Cardiac muscle cell (in vitro differentiated cells and primary cell): ENCODE data around the gene GIGYF2. TPM values are rescaled to one million over a fixed set of nuclear protein-coding genes. Genes with fewer than 3 reads are reported as not detected.

Experiments
- DNase-seq, 2 donors: peaks; one replicate each; pipeline versions ENCODE4 v3.0.0 to v3.0.0-alpha.2; 2010 to 2017; ENCODE audit warnings: low read depth in 1 of 2, low spot score in 1 of 2
- H3K27ac ChIP-seq: fragments of 200-600 bp; sonication (generic); 2 replicates; pipeline ENCODE4 v1.5.1; 2016
- H3K27me3 ChIP-seq: fragments of 200-600 bp; sonication (generic); 2 replicates; pipeline ENCODE4 v1.6.0; 2016; ENCODE audit warnings: control low read depth
- H3K36me3 ChIP-seq: fragments of 200-600 bp; sonication (generic); 2 replicates; pipeline ENCODE4 v1.5.1; 2016; ENCODE audit warnings: control low read depth
- H3K4me1 ChIP-seq: fragments of 200-600 bp; sonication (generic); 2 replicates; pipeline ENCODE4 v1.8.1; 2017; ENCODE audit warnings: low read depth, mild to moderate bottlenecking, mixed run types
- H3K4me3 ChIP-seq: fragments of 200-600 bp; sonication (generic); 2 replicates; pipeline ENCODE4 v1.5.1; 2016; ENCODE audit warnings: mild to moderate bottlenecking
- H3K9me3 ChIP-seq: fragments of 200-600 bp; sonication (generic); 2 replicates; pipeline ENCODE4 v1.5.1; 2017; ENCODE audit warnings: low read depth, mild to moderate bottlenecking, control low read depth
- CTCF ChIP-seq: IDR thresholded peaks from 2 replicates; pipeline ENCODE4 v1.5.1; 2012; ENCODE audit warnings: low read depth, mild to moderate bottlenecking, low read length
- polyA plus RNA-seq: library from polyadenylated mRNA; unstranded; fragments of >200 nt; fragmentation: Nextera tagmentation; extraction: Ambion mirVana; gene quantifications from 2 replicates; pipeline ENCODE4 v1.2.1, GENCODE V29; 2016
- total RNA-seq: library from RNA; depleted of rRNA; stranded (reverse); fragments of >200 nt; gene quantifications from 2 replicates; pipeline ENCODE4 v1.2.3, GENCODE V29; 2016

GIGYF2 gene
- total and polyA plus RNA-seq, 2 experiments from 2014 or later, result 36.9 to 52.1 TPM

- TF ChIP-seq CTCF, result no peak
- DNase-seq, result no peak
- Histone ChIP-seq H3K4me1 (no peaks in the 10 kb centered on the region), H3K36me3 (no peaks in the 10 kb centered on the region), H3K9me3 (no peaks in the 10 kb centered on the region), H3K27me3 (peaks cover 10% of the 10 kb centered on the region), H3K4me3 (no peak overlapping the region), H3K27ac (no peak overlapping the region)
Measured at GRCh38 chr2:232870766-232871371, 173.7 kb downstream of the GIGYF2 start.

- DNase-seq, result no peak
Measured at GRCh38 chr2:232871418-232871834, 174.3 kb downstream of the GIGYF2 start.

GRCh38 chr2:232871835-232872736 lies 175.0 kb downstream of the GIGYF2 start:
- Histone ChIP-seq H3K36me3 (no peaks in the 10 kb centered on the region), H3K9me3 (no peaks in the 10 kb centered on the region), H3K4me3 (no peak overlapping the region), H3K27ac (no peak overlapping the region), H3K4me1 (no peaks in the 10 kb centered on the region), H3K27me3 (peaks cover 23% of the 10 kb centered on the region)
- no peak for TF ChIP-seq CTCF
- DNase-seq, result no peak

More at GRCh38 chr2:232871418-232871834, 174.3 kb downstream of the GIGYF2 start:
- peaks cover 16% of the 10 kb centered on the region for H3K27me3 ChIP-seq
- no peak overlapping the region for H3K27ac ChIP-seq
- H3K4me1 ChIP-seq, result no peaks in the 10 kb centered on the region
- H3K36me3 ChIP-seq, result no peaks in the 10 kb centered on the region
- H3K4me3 ChIP-seq, result no peak overlapping the region
- H3K9me3 ChIP-seq, result no peaks in the 10 kb centered on the region
- no peak for TF ChIP-seq CTCF

- no peak for DNase-seq
- no peaks in the 10 kb centered on the region for H3K9me3 ChIP-seq
- H3K36me3 ChIP-seq, result no peaks in the 10 kb centered on the region
- no peak overlapping the region for H3K4me3 ChIP-seq
- H3K27me3 ChIP-seq, result peaks cover 30% of the 10 kb centered on the region
- no peaks in the 10 kb centered on the region for H3K4me1 ChIP-seq
- TF ChIP-seq CTCF, result no peak
- no peak overlapping the region for H3K27ac ChIP-seq
Measured at GRCh38 chr2:232872826-232873225, 175.7 kb downstream of the GIGYF2 start.

GRCh38 chr2:232873292-232873908 lies 176.3 kb downstream of the GIGYF2 start:
- TF ChIP-seq CTCF, result no peak
- Histone ChIP-seq H3K36me3 (no peaks in the 10 kb centered on the region), H3K4me1 (no peaks in the 10 kb centered on the region), H3K27ac (no peak overlapping the region), H3K4me3 (no peak overlapping the region), H3K9me3 (no peaks in the 10 kb centered on the region), H3K27me3 (peaks cover 32% of the 10 kb centered on the region)
- no peak for DNase-seq
